AG10803 (cell line): ENCODE measurements around the gene MKRN3.

Experiments
- DNase-seq: peaks from one replicate; pipeline ENCODE4 v3.0.0; 2010; ENCODE audit warnings: low read depth
- H3K4me3 ChIP-seq: 2 replicates; pipeline ENCODE4 v1.5.1; 2011; ENCODE audit warnings: mild to moderate bottlenecking, low read length, control low read depth
- CTCF ChIP-seq: conservative IDR thresholded peaks from 2 replicates; pipeline ENCODE4 v1.5.1; 2011; ENCODE audit warnings: mild to moderate bottlenecking, low read length, control low read depth, inconsistent platforms

Gene MKRN3

GRCh38 chr15:23602124-23602523 lies 36.6 kb downstream of the MKRN3 start:
- no peak for DNase-seq
- TF ChIP-seq CTCF = no peak
- no peak overlapping the region for H3K4me3 ChIP-seq

GRCh38 chr15:23606226-23606625 lies 40.8 kb downstream of the MKRN3 start:
- DNase-seq = no peak
- TF ChIP-seq CTCF = no peak
- no peak overlapping the region for H3K4me3 ChIP-seq

GRCh38 chr15:23616536-23616935 lies 51.1 kb downstream of the MKRN3 start:
- DNase-seq = no peak
- H3K4me3 ChIP-seq = no peak overlapping the region
- TF ChIP-seq CTCF = no peak
